HepG2 (cell line): ENCODE data around the gene EZH2.

ENCODE experiments used
- TFDP1 ChIP-seq: IDR thresholded peaks from 2 replicates; pipeline ENCODE4 v1.6.1; 2016; ENCODE audit warnings: missing compliant biosample characterization, missing genetic modification reagents, borderline replicate concordance
- ZNF274 ChIP-seq: sonication (generic); formaldehyde crosslinking; IDR thresholded peaks from 2 replicates; pipeline ENCODE4 v1.5.1; 2020; ENCODE audit warnings: mild to moderate bottlenecking, missing genetic modification reagents
- TF ChIP-seq, protein P1 (sequence below), 2 experiments: IDR thresholded peaks; 2 replicates each; pipeline ENCODE4 v1.6.1; 2011 to 2012; ENCODE audit warnings: low read length in 2 of 2, borderline replicate concordance in 1 of 2, low read depth in 1 of 2, mild to moderate bottlenecking in 1 of 2, moderate library complexity in 1 of 2
- TF ChIP-seq, protein P2 (sequence below): sonication (generic); formaldehyde crosslinking; IDR thresholded peaks from 2 replicates; pipeline ENCODE4 v1.4.0; 2020; ENCODE audit warnings: mild to moderate bottlenecking, missing genetic modification reagents, borderline replicate concordance

DNA sequence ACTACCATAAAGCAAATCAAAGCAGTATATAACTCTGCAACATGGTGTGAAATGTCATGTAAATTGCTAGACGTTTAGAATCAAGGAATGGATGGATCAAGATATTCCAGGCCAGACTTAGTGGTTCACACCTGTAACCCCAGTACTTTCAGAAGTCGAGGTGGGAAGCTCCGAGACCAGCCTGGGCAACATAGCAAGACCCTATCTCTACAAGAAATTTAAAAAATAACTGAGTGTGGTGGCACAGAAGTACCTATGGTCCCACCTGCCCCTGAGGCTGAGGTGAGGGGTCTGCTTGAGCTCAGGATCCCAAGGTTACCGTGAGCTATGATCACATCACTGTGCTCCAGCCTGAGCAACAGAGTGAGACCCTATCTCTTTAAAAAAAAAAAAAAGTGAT is 2.8 kb upstream of the EZH2 start:
- TF ChIP-seq ZNF274 (no peak), TFDP1 (CRISPR knock-in tag) (no peak)
- TF ChIP-seq, protein P1, sequence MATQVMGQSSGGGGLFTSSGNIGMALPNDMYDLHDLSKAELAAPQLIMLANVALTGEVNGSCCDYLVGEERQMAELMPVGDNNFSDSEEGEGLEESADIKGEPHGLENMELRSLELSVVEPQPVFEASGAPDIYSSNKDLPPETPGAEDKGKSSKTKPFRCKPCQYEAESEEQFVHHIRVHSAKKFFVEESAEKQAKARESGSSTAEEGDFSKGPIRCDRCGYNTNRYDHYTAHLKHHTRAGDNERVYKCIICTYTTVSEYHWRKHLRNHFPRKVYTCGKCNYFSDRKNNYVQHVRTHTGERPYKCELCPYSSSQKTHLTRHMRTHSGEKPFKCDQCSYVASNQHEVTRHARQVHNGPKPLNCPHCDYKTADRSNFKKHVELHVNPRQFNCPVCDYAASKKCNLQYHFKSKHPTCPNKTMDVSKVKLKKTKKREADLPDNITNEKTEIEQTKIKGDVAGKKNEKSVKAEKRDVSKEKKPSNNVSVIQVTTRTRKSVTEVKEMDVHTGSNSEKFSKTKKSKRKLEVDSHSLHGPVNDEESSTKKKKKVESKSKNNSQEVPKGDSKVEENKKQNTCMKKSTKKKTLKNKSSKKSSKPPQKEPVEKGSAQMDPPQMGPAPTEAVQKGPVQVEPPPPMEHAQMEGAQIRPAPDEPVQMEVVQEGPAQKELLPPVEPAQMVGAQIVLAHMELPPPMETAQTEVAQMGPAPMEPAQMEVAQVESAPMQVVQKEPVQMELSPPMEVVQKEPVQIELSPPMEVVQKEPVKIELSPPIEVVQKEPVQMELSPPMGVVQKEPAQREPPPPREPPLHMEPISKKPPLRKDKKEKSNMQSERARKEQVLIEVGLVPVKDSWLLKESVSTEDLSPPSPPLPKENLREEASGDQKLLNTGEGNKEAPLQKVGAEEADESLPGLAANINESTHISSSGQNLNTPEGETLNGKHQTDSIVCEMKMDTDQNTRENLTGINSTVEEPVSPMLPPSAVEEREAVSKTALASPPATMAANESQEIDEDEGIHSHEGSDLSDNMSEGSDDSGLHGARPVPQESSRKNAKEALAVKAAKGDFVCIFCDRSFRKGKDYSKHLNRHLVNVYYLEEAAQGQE (IDR thresholded peaks at IDR 0.05; ENCODE audit: borderline replicate concordance in 1 of 2, low read depth in 1 of 2, low read length in 2 of 2): no peak
- TF ChIP-seq, protein P2, sequence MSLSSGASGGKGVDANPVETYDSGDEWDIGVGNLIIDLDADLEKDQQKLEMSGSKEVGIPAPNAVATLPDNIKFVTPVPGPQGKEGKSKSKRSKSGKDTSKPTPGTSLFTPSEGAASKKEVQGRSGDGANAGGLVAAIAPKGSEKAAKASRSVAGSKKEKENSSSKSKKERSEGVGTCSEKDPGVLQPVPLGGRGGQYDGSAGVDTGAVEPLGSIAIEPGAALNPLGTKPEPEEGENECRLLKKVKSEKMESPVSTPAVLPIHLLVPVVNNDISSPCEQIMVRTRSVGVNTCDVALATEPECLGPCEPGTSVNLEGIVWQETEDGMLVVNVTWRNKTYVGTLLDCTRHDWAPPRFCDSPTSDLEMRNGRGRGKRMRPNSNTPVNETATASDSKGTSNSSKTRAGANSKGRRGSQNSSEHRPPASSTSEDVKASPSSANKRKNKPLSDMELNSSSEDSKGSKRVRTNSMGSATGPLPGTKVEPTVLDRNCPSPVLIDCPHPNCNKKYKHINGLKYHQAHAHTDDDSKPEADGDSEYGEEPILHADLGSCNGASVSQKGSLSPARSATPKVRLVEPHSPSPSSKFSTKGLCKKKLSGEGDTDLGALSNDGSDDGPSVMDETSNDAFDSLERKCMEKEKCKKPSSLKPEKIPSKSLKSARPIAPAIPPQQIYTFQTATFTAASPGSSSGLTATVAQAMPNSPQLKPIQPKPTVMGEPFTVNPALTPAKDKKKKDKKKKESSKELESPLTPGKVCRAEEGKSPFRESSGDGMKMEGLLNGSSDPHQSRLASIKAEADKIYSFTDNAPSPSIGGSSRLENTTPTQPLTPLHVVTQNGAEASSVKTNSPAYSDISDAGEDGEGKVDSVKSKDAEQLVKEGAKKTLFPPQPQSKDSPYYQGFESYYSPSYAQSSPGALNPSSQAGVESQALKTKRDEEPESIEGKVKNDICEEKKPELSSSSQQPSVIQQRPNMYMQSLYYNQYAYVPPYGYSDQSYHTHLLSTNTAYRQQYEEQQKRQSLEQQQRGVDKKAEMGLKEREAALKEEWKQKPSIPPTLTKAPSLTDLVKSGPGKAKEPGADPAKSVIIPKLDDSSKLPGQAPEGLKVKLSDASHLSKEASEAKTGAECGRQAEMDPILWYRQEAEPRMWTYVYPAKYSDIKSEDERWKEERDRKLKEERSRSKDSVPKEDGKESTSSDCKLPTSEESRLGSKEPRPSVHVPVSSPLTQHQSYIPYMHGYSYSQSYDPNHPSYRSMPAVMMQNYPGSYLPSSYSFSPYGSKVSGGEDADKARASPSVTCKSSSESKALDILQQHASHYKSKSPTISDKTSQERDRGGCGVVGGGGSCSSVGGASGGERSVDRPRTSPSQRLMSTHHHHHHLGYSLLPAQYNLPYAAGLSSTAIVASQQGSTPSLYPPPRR (CRISPR knock-in tag): no peak
